ENCODE results near the gene DUSP22.

Gene DUSP22

GRCh38 chr6:297571-298232, 5.4 kb downstream of the DUSP22 start:
- DNase-seq: no peak

- DNase-seq: no peak
Measured at GRCh38 chr6:298233-299103, 6.2 kb downstream of the DUSP22 start.

- DNase-seq: no peak
Measured at GRCh38 chr6:299104-299980, 7.1 kb downstream of the DUSP22 start.

GRCh38 chr6:300026-300425, 7.7 kb downstream of the DUSP22 start:
- no peak for DNase-seq

GRCh38 chr6:300494-301198, 8.4 kb downstream of the DUSP22 start:
- DNase-seq: no peak

DNA sequence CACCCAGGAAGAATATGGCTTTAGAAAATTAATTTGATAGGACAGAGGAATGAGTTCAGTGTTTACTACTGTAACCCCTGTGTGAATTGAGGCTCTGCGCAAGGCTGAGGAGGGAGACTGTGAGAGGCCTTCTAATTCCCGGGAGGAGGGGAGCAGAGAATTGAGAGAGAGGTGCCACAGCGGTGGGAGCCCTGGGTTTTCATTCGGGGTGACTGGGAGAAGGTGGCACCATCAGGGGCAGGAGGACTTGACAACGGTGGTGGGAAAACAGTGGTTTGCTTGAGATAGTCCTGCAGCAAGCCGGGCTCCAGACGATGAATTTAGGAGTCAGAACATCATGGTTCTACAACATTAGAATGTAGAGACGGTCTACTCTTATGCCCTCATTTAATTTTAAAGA, 9.2 kb downstream of the DUSP22 start:
- no peak for DNase-seq

DNA sequence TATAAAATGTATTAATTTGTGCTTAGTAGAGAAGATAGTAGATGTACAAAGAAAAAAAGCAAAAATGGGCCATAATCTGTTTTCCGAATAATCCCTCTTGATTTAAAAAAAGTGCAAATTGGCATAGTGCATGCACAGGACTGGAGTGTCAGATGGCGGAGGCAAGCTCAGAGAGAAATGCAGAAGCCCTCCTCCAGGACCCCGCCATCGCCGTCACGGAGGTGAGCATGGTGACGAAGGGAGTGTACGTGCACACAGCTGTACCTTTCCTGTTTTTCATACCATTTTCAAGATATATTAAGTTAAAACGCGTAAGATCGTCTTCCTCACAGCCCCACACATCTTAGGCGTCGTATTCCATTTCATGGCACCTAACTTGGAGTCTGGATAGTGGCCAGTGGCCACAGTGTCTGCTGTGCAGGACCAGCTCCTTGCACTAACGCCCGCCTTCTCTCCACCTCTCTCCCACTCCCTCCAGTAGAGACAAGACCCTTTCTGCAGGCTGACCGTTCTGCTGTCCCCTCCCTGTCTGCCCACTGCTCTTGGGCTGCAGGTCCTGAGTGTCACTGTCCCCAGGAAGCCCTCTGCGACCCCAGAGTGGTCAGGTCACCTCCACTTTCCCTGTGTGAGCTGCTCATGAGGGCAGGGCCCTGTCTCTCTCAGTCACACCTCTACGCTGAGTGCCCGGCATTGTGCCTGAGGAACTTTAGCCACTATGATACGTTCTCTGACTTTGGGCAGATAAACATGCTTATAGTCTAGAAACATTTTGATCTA, 9.8 kb downstream of the DUSP22 start:
- no peak for DNase-seq

GRCh38 chr6:302760-303159, 10.5 kb downstream of the DUSP22 start:
- no peak for DNase-seq

- no peak for DNase-seq
Measured at GRCh38 chr6:303263-303662, 11.0 kb downstream of the DUSP22 start.

GRCh38 chr6:303948-304558, 11.8 kb downstream of the DUSP22 start:
- no peak for DNase-seq

DNA sequence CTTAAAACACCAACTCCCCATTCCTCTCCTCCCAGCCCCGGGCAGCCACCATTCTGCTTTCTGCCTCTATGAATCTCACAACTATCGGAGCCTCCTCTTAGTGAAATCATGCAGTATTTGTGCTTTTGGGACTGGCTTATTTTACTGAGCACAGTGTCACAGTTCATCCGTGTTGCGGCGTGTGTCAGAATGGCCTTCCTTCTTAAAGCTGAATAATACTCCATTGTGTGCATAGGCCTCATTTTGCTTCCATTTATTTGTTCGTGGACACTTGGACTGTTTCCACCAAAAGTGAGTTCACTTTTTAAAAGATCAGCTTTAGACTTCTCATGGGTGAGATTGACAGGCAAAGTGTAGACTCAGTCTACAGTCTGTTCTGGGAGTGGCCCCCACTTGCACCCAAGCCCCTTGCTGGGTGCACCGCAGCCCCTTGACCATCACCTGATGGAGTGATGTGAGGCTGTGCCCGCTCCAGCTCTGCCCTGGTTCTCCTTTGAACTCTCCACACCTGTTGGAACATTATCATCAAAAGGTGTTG, 12.6 kb downstream of the DUSP22 start:
- no peak for DNase-seq

DNA sequence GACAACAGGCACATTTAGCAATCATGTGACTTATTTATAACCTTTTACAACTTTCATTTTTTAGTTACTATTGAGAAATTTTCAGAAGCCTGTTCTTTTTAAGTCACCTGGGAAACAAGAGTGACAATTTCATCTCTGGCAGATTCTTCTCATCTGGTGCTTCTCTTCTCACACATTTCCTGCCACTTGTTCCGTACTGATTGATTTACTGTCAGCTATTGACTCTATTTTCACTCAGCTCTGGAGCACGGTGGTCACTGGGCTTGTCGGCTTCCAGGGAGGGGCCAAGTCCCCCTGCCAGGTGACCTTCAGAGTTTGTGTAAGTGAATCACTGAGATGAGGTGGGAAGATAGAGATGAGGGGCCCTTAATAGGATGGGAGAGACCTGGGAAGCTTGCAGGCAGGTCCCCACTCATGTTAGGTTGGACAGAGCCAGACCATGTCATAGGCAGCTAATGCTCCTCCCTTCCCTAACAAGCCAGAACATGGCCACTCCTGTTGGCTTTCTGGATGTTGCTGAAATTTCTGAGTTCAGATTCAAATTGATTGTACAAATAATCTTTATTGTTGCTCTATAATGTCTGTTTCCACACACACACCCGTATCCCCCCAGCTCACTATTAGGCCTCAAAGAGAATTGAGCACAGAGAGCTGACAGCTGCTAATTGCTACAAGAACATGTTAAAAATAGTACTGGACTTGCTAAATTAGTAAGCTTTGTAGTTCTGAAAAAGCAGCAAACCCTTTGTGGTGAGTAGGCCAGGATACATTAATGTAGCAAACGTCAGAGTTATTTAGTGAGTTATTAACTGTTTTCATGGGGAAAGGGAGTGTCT, 13.3 kb downstream of the DUSP22 start:
- no peak for DNase-seq

DNA sequence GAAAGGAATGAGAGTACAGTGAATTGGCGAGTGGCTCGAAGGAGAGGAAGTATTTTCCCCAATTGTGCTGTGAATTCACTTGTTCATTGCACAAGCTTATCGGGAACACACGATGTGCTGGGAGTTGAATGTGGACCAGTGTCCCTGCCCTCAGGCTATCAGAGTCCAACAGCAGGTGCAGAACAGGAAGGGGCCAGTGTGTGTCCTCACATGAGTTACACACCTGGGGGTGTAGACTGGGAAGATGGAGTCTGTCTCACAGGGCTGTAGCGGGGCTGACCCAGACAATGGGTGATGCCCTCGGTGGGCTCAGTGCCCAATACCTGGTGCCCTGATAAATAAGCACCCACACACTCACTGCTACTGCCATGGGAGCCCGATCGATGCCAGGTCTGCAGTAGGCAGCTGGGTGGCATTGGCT, 14.4 kb downstream of the DUSP22 start:
- no peak for DNase-seq

DNA sequence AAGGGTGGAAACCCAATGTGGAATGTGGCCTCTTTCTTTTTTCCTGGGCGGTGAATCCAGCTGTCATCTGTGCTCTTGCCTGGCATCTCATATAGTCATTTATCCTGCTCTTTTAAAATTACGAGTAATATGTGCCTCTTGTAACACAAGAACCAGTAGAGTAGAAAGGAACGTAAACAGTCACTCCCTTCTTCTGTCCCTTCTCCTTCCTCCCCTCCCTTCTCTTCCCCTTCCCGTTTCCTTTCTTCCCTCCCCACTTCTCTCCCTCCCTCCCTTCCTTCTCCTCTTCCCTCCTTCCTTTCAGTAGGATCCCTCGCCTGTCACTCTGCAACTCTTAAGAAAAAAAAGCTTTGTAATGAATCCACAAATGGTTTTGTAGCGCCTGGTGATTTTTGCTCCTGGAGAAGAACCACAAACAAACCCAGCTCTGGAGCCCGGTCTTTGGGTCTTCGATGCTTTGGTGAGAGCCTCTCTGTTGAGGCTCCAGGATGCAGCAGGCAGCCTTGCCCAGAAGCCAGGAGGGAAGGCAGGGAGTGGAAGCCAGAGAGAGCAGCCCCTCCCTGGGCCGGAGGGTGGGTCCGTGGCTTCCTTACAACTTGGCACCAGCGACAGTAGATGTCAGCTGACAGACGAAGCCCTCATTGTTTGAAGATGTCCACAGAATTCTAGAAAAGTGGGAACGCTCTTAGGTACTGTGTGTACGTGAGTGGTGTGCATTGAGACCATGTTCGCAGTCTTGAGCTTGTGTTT, 15.0 kb downstream of the DUSP22 start:
- DNase-seq: no peak

GRCh38 chr6:307874-308273, 15.6 kb downstream of the DUSP22 start:
- no peak for DNase-seq

DNA sequence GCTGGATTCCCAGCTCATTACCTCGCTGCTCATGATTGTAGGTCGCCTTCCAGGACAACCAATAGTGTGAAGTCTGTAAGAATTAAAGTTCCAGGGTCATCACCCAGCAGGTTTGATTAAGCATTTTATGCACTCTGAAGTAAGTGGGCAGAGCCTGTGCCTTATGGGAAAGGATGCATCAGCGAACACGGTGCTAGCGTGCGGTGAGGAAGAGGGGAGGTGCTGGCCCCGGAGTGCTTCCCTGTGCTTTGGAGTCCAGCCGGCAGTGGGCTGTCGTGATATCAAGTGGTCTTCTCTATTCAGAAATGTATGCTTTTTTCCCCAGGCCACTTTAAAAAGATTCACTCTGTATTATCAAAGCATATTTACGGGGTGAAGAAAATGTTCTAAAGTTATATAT, 16.0 kb downstream of the DUSP22 start:
- DNase-seq: no peak

DNA sequence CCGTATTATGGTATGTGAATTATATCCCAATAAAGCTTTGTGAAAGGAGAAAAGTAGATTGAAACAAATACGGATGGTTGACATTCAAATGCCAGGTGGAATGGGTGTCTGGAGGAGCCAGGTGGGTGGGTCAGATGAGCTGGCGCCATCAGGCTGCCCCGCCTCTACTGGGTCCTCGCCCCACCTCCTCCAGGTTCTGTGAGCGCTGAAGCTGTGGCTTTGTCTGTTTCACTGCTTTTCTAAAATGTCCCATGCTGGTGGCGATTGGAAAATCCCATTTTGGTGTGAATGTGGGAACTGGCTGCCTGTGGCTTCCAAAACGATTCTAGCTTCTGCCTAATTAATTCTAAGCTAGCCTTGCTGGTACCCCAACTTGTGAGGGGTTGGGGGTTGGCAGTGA, 16.5 kb downstream of the DUSP22 start:
- DNase-seq: no peak

DNA sequence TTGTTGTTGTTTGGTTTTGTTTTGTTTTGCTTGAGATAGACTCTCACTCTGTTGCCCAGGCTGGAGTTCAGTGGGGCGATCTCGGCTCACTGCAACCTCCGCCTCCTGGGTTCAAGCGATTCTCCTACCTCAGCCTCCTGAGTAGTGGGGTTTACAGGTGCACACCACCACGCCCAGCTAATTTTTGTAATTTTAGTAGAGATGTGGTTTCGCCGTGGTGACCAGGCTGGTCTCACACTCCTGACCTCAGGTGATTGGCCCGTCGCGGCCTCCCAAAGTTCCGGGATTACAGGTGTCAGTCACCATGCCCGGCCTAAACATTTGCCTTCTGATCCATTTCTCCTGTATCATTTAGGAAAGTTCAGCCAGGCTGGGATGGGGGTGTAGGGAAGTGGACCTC, 17.7 kb downstream of the DUSP22 start:
- no peak for DNase-seq

DNA sequence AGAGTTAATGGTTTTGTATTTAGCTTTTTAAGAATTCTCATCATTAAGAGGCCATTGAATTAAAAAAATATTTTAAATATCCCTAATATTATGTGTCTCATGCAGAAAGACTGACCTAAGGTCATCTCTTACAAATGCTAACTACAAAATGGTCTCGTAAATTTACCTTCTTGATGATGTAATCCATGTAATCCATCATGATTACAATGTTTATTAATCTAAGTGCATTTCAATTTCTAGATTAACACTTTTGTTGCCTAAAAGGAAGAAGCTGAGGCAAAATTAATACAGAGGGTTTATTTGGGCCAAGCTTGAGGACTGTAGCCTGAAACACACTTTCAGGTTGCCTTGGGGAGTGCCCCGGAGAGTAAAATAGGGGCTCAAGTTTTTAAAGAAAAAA, 18.4 kb downstream of the DUSP22 start:
- DNase-seq: no peak
